ENCODE measurements around the gene TICRR.

TICRR gene

DNA sequence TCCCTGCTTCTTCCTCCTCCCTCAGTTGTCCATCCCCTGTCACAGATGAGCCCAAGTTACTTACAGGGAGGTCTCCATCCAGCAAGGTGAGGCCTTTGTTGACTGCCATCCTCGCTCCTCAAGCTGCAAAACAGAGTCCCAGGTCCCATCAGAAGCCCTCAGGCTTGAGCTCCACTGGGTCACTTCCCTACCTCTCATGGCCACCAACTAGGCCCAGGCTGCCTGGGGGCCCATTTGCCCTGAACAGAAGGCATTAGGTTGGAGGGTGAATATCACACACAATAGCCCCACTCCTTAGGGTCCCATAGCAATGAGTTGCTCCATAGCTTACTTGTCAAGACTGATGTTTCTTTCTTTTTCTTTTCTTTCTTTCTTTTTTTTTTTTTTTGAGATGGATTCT, 102.1 kb downstream of the TICRR start:
- no peak for DNase-seq

All from fibroblast of skin of abdomen (primary cell).